HepG2 (cell line): Measurements from ENCODE around the gene FAM83D. TPM values are rescaled to one million over a fixed set of nuclear protein-coding genes. Genes with fewer than 3 reads are reported as not detected.
A peak's percentile ranks its signal among the peaks of the same experiment; 100 is the strongest.

Experiments
- EEA1 ChIP-seq: sonication (generic); formaldehyde crosslinking; IDR thresholded peaks from 2 replicates; pipeline ENCODE4 v1.5.1; 2020; ENCODE audit warnings: mild to moderate bottlenecking, missing genetic modification reagents, borderline replicate concordance
- ETV5 ChIP-seq: IDR thresholded peaks from 2 replicates; pipeline ENCODE4 v1.6.1; 2018; ENCODE audit warnings: missing biosample characterization, missing genetic modification reagents, inconsistent platforms, borderline replicate concordance
- RFX3 ChIP-seq: IDR thresholded peaks from 2 replicates; pipeline ENCODE4 v1.6.1; 2016; ENCODE audit warnings: missing biosample characterization, missing genetic modification reagents
- SIN3A ChIP-seq: IDR thresholded peaks from 2 replicates; pipeline ENCODE4 v1.6.1; 2011; ENCODE audit warnings: low read depth, mild to moderate bottlenecking, control low read depth, low read length, borderline replicate concordance
- ZBTB38 ChIP-seq: sonication (generic); formaldehyde crosslinking; IDR thresholded peaks from 2 replicates; pipeline ENCODE4 v1.5.1; 2020; ENCODE audit warnings: mild to moderate bottlenecking, missing genetic modification reagents
- ZNF296 ChIP-seq: sonication (generic); formaldehyde crosslinking; conservative IDR thresholded peaks from 2 replicates; pipeline ENCODE4 v1.5.0; 2020; ENCODE audit warnings: mild to moderate bottlenecking, missing genetic modification reagents
- ZNF331 ChIP-seq: sonication (generic); formaldehyde crosslinking; IDR thresholded peaks from 2 replicates; pipeline ENCODE4 v1.4.0; 2020; ENCODE audit warnings: missing genetic modification reagents
- ZNF430 ChIP-seq: sonication (generic); formaldehyde crosslinking; IDR thresholded peaks from 2 replicates; pipeline ENCODE4 v1.9.0; 2021; ENCODE audit warnings: mild to moderate bottlenecking, missing genetic modification reagents
- ZNF556 ChIP-seq: sonication (generic); formaldehyde crosslinking; IDR thresholded peaks from 2 replicates; pipeline ENCODE4 v1.4.0; 2020; ENCODE audit warnings: mild to moderate bottlenecking, missing genetic modification reagents, borderline replicate concordance
- ZNF615 ChIP-seq: sonication (generic); formaldehyde crosslinking; IDR thresholded peaks from 2 replicates; pipeline ENCODE4 v1.5.0; 2020; ENCODE audit warnings: mild to moderate bottlenecking, missing genetic modification reagents, borderline replicate concordance
- polyA plus RNA-seq, 8 experiments: library from polyadenylated mRNA; depleted of rRNA in 3 of 8; stranded (reverse) in 7 of 8; unstranded in 1 of 8; fragments of >200 nt; fragmentation: Illumina TruSeq in 4 of 8; extraction: Trizol in 4 of 8; gene quantifications; 2 replicates each; pipeline versions ENCODE4 v1.2.1 to v1.2.3, GENCODE V29; 2011 to 2016; ENCODE audit warnings: low read depth in 4 of 8, missing spikeins in 1 of 8, mixed read lengths in 1 of 8; ENCODE audit not compliant: insufficient read depth in 1 of 8
- total RNA-seq, 5 experiments: library from RNA; depleted of rRNA; stranded (reverse); fragments of >200 nt; fragmentation: Illumina TruSeq; extraction: Trizol; gene quantifications; 2 replicates each; pipeline ENCODE4 v1.2.3, GENCODE V29; 2016; ENCODE audit warnings: low read depth in 1 of 5
- TF ChIP-seq, protein P1 (sequence below): sonication (generic); formaldehyde crosslinking; IDR thresholded peaks from 2 replicates; pipeline ENCODE4 v1.9.0; 2021; ENCODE audit warnings: mild to moderate bottlenecking, missing genetic modification reagents
- TF ChIP-seq, protein P2 (sequence below): sonication (generic); formaldehyde crosslinking; IDR thresholded peaks from 2 replicates; pipeline ENCODE4 v1.4.0; 2020; ENCODE audit warnings: missing genetic modification reagents
- TF ChIP-seq, protein P3 (sequence below): sonication (generic); formaldehyde crosslinking; IDR thresholded peaks from 2 replicates; pipeline ENCODE4 v1.4.0; 2020; ENCODE audit warnings: mild to moderate bottlenecking, low read depth, missing genetic modification reagents
- TF ChIP-seq, protein P4 (sequence below): IDR thresholded peaks from 2 replicates; pipeline ENCODE4 v1.6.1; 2018; ENCODE audit warnings: missing genetic modification reagents, mild to moderate bottlenecking, missing compliant biosample characterization

Gene FAM83D
- total and polyA plus RNA-seq, 2 of the 13 experiments (the other 11 are each of a cell fraction or from before 2014, with no cell fraction given) = 51.4 to 64.0 TPM

DNA sequence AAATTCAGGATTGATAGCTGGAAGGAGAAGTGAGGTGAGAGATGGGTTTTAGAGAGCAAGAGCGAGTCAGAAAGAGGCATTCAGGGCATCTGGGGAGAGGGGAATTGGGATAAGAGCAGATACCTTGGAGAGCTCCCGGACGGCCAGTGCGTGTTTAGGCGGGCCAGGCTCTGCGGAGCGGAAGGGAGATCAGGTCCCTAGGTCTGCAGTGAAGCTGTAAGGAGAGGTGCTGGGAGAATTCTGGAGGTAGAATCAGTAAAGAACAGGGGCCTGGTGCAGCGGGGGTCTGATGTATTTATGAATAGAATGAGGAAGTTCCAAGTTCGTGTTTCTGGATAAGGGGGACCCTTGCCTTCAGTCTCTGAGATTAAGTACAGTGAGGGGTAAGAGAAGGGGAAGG is 47.4 kb upstream of the FAM83D start (continued):
- TF ChIP-seq, protein P1, sequence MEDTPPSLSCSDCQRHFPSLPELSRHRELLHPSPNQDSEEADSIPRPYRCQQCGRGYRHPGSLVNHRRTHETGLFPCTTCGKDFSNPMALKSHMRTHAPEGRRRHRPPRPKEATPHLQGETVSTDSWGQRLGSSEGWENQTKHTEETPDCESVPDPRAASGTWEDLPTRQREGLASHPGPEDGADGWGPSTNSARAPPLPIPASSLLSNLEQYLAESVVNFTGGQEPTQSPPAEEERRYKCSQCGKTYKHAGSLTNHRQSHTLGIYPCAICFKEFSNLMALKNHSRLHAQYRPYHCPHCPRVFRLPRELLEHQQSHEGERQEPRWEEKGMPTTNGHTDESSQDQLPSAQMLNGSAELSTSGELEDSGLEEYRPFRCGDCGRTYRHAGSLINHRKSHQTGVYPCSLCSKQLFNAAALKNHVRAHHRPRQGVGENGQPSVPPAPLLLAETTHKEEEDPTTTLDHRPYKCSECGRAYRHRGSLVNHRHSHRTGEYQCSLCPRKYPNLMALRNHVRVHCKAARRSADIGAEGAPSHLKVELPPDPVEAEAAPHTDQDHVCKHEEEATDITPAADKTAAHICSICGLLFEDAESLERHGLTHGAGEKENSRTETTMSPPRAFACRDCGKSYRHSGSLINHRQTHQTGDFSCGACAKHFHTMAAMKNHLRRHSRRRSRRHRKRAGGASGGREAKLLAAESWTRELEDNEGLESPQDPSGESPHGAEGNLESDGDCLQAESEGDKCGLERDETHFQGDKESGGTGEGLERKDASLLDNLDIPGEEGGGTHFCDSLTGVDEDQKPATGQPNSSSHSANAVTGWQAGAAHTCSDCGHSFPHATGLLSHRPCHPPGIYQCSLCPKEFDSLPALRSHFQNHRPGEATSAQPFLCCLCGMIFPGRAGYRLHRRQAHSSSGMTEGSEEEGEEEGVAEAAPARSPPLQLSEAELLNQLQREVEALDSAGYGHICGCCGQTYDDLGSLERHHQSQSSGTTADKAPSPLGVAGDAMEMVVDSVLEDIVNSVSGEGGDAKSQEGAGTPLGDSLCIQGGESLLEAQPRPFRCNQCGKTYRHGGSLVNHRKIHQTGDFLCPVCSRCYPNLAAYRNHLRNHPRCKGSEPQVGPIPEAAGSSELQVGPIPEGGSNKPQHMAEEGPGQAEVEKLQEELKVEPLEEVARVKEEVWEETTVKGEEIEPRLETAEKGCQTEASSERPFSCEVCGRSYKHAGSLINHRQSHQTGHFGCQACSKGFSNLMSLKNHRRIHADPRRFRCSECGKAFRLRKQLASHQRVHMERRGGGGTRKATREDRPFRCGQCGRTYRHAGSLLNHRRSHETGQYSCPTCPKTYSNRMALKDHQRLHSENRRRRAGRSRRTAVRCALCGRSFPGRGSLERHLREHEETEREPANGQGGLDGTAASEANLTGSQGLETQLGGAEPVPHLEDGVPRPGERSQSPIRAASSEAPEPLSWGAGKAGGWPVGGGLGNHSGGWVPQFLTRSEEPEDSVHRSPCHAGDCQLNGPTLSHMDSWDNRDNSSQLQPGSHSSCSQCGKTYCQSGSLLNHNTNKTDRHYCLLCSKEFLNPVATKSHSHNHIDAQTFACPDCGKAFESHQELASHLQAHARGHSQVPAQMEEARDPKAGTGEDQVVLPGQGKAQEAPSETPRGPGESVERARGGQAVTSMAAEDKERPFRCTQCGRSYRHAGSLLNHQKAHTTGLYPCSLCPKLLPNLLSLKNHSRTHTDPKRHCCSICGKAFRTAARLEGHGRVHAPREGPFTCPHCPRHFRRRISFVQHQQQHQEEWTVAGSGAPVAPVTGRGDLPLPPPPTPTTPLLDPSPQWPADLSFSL (CRISPR knock-in tag) = no peak
- TF ChIP-seq ZNF430 (CRISPR knock-in tag) (no peak), ZNF556 (CRISPR knock-in tag) (no peak), ZNF615 (CRISPR knock-in tag) (no peak), ETV5 (CRISPR knock-in tag) (no peak), SIN3A (no peak), RFX3 (CRISPR knock-in tag) (no peak), EEA1 (CRISPR knock-in tag) (no peak), ZBTB38 (no peak), ZNF331 (CRISPR knock-in tag) (peak; percentile 67; the same call in 1 of the 2 replicates), ZNF296 (CRISPR knock-in tag) (no peak)
- TF ChIP-seq, protein P2, sequence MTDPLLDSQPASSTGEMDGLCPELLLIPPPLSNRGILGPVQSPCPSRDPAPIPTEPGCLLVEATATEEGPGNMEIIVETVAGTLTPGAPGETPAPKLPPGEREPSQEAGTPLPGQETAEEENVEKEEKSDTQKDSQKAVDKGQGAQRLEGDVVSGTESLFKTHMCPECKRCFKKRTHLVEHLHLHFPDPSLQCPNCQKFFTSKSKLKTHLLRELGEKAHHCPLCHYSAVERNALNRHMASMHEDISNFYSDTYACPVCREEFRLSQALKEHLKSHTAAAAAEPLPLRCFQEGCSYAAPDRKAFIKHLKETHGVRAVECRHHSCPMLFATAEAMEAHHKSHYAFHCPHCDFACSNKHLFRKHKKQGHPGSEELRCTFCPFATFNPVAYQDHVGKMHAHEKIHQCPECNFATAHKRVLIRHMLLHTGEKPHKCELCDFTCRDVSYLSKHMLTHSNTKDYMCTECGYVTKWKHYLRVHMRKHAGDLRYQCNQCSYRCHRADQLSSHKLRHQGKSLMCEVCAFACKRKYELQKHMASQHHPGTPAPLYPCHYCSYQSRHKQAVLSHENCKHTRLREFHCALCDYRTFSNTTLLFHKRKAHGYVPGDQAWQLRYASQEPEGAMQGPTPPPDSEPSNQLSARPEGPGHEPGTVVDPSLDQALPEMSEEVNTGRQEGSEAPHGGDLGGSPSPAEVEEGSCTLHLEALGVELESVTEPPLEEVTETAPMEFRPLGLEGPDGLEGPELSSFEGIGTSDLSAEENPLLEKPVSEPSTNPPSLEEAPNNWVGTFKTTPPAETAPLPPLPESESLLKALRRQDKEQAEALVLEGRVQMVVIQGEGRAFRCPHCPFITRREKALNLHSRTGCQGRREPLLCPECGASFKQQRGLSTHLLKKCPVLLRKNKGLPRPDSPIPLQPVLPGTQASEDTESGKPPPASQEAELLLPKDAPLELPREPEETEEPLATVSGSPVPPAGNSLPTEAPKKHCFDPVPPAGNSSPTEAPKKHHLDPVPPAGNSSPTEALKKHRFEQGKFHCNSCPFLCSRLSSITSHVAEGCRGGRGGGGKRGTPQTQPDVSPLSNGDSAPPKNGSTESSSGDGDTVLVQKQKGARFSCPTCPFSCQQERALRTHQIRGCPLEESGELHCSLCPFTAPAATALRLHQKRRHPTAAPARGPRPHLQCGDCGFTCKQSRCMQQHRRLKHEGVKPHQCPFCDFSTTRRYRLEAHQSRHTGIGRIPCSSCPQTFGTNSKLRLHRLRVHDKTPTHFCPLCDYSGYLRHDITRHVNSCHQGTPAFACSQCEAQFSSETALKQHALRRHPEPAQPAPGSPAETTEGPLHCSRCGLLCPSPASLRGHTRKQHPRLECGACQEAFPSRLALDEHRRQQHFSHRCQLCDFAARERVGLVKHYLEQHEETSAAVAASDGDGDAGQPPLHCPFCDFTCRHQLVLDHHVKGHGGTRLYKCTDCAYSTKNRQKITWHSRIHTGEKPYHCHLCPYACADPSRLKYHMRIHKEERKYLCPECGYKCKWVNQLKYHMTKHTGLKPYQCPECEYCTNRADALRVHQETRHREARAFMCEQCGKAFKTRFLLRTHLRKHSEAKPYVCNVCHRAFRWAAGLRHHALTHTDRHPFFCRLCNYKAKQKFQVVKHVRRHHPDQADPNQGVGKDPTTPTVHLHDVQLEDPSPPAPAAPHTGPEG (CRISPR knock-in tag) = peak; percentile 55; the same call in 1 of the 2 replicates
- TF ChIP-seq, protein P3, sequence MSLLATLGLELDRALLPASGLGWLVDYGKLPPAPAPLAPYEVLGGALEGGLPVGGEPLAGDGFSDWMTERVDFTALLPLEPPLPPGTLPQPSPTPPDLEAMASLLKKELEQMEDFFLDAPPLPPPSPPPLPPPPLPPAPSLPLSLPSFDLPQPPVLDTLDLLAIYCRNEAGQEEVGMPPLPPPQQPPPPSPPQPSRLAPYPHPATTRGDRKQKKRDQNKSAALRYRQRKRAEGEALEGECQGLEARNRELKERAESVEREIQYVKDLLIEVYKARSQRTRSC (CRISPR knock-in tag) = no peak
- TF ChIP-seq, protein P4, sequence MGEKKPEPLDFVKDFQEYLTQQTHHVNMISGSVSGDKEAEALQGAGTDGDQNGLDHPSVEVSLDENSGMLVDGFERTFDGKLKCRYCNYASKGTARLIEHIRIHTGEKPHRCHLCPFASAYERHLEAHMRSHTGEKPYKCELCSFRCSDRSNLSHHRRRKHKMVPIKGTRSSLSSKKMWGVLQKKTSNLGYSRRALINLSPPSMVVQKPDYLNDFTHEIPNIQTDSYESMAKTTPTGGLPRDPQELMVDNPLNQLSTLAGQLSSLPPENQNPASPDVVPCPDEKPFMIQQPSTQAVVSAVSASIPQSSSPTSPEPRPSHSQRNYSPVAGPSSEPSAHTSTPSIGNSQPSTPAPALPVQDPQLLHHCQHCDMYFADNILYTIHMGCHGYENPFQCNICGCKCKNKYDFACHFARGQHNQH (CRISPR knock-in tag) = peak; percentile 34; the same call in 1 of the 2 replicates
